ENCODE data around the gene ALDH7A1.
A peak's percentile ranks its signal among the peaks of the same experiment; 100 is the strongest.
"Not testable (repeated sequence)": the region's sequence is repeated elsewhere in the genome, so short reads cannot be mapped to it uniquely, and the experiment has no call there.

Gene ALDH7A1

DNA sequence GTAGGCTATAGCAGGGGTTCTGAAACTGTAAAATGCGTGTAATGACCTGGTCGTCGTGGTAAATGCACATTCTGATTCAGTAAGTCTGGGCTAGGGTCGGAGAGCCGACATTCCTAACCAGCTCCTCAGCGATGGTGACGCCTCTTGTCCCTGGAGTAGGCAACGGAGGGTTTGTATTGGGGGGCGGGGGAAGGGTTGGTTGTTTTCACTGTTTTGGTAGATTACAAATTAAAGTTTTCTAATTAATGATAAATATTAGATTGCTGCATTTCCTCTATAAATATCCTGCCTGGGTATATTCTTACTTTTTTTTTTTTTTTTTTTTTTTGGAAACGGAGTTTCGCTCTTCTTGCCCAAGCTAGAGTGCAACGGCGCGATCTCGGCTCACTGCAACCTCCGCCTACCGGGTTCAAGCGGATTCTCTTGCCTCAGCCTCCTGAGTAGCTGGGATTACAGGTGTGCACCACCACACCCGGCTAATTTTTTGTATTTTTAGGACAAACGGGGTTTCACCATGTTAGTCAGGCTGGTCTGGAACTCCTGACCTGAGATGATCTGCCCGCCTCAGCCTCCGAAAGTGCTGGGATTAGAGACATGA, 566 bp upstream of the ALDH7A1 start:
- DNase-seq (ENCODE audit: low read depth) = no peak

DNA sequence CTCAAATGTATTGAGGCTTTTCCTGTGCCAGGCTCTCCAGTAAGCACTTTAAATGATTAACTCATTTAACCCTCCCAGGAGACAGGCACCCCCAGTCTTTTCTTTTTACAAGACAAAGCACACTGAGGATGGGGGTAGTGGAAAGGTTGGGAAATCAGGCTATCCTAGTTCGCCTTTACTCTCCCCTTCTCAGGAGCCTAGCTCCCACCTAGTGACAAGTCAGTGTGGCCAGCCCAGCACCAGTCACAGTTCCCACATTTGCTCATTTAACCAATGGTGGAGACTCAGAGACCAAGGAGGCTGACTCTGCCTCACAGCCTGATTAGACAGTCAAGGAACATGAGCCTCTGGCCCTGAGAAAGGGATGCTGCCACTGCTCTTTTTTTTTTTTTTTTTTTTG, 3.5 kb downstream of the ALDH7A1 start:
- DNase-seq (ENCODE audit: low read depth) = no peak

DNA sequence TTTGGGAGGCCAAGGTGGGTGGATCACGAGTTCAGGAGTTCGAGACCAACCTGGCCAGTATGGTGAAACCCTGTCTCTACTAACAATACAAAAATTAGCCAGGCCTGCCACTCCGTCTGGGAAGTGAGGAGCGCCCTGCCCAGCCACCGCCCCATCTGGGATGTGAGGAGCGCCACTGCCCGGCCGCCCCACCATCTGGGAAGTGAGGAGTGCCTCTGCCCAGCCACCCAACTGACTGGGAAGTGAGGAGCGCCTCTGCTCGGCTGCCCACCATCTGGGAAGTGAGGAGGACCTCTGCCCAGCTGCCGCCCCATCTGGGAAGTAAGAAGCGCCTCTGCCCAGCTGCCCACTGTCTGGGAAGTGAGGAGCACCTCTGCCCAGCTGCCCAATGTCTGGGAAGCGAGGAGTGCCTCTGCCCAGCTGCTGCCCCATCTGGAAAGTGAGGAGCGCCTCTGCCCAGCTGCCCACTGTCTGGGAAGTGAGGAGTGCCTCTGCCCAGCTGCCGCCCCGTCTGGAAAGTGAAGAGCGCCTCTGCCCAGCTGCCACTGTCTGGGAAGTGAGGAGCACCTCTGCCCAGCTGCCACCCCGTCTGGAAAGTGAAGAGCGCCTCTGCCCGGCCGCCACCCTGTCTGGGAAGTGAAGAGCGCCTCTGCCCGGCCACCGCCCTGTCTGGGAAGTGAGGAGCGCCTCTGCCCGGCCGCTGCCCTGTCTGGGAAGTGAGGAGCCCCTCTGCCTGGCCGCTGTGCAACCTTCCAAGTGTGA, 5.3 kb downstream of the ALDH7A1 start:
- no peak for DNase-seq (ENCODE audit: low read depth)

- DNase-seq (ENCODE audit: low read depth) = no peak
Measured at GRCh38 chr5:126587551-126588390, 7.2 kb downstream of the ALDH7A1 start.

DNA sequence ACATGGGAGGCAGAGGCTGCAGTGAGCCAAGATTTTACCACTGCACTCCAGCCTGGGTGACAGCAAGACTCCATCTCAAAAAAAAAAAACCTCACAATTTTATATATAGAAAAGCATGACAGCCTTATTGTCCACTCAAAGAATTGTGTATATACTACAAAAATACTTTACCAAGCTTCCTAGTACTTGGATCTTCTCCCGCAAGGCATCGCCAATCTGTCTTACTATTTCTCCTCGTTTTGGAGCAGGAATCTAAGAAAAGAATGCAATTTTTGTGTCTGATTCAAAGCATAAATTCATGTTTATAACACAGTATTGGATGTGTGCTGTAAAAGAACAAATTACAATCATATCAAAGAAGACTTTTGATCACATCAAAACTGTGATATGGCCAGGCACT, 11.3 kb downstream of the ALDH7A1 start:
- DNase-seq (ENCODE audit: low read depth) = no peak

DNA sequence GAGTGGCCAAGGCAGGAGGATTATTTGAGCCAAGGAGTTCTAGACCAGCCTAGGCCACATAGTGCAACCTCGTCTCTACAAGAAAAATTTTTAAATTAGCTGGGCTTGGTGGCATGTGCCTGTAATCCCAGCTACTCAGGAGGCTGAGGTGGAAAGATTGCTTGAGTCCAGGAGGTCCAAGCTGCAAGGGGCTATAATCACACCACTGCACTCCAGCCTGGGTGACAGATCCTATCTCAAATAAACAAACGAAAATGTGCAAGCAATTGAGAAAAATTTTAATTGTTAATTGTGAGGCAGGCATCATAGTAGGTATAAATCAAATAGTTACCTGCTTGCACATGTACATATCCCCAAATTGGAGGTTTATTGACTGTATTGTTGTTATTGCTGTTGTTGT, 15.3 kb downstream of the ALDH7A1 start:
- DNase-seq (ENCODE audit: low read depth) = no peak

- no peak for DNase-seq (ENCODE audit: low read depth)
Measured at GRCh38 chr5:126577415-126577814, 17.6 kb downstream of the ALDH7A1 start.

DNA sequence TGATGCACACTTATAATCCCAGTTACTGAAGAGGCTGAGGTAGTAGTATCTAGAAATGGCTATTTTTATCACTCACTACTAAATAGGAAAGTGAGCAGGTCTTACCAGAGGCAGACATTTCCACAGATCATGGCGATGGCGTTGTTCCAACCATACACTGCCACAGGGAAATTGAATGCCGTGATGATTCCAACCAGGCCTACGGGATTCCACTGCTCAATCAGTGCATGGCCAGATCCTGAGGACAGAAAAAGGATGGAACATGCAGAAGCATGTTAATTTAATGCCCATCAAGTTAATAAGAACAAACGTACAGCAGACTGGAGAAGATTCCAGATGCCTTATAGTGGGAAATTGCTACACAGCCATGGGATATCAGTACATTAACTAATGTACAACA, 18.0 kb downstream of the ALDH7A1 start:
- DNase-seq (ENCODE audit: low read depth) = no peak

DNA sequence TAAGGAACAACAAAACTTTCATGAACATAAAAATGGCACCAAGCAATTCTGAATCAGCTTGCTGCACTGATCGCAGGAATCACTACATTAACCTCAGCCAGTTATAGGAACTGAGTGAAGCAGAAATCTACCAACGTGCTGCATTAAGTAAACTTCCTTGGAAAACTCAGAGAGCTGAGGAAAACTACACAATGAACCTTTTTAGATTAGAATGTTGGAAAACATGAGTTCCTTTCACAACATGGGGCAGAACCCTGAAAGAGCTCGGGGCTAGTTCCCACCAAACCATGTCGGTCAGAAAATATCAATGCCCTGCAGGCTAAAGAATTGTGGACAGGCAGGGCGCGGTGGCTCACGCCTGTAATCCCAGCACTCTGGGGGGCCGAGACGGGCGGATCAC, 19.4 kb downstream of the ALDH7A1 start:
- DNase-seq (ENCODE audit: low read depth) = no peak

DNA sequence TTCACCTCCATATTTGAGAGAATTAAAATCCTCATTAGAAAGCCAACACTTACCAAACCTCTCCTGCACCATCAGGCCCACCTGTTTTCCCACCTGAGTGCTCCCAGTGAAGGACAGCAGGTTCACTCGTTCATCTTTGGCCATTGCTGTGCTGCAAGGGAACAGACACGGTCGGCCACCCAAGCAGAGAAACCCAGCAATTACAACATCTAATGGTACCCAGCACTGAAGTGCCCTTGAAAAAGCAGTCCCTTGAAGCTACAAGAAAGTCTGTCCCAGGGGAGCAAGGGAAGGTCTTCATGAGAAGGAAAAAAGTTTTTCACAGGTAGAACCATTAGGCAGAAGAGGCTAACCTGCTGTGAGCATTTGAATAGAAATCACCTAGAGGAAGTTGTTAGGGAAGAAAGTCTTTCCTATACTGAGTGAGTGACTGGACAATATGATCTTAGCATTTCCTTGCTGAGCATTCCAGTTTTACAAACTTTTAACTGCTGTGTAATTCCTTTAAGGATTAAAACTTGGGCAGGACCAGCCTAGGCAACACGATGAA, 26.7 kb downstream of the ALDH7A1 start:
- no peak for DNase-seq (ENCODE audit: low read depth)

GRCh38 chr5:126562823-126563222, 32.2 kb downstream of the ALDH7A1 start:
- no peak for DNase-seq (ENCODE audit: low read depth)

DNA sequence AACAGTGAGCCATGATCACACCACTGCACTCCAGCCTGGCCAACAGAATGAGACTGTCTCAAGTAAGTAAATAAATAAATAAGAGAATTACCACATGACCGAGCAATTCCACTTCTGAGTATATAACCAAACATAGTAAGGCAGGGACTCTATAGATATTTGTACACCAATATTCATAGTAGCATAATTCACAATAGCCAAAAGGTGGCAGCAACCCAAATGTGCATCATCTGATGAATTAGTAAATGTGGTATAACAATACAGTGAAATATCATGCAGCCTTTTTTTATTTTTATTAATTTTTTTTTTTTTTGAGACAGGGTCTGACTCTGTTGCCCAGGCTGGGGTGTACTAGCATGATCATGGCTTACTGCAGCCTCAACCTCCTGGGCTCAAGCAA, 33.1 kb downstream of the ALDH7A1 start:
- DNase-seq (ENCODE audit: low read depth) = peak; percentile 20

- DNase-seq (ENCODE audit: low read depth) = not testable (repeated sequence)
Measured at GRCh38 chr5:126555101-126555500, 39.9 kb downstream of the ALDH7A1 start.

GRCh38 chr5:126552614-126553013, 42.4 kb downstream of the ALDH7A1 start:
- DNase-seq (ENCODE audit: low read depth) = no peak

GRCh38 chr5:126544087-126544740, 50.8 kb downstream of the ALDH7A1 start:
- DNase-seq (ENCODE audit: low read depth) = peak; percentile 53

GRCh38 chr5:126543660-126544059, 51.4 kb downstream of the ALDH7A1 start:
- no peak for DNase-seq (ENCODE audit: low read depth)

GRCh38 chr5:126543009-126543408, 52.0 kb downstream of the ALDH7A1 start:
- no peak for DNase-seq (ENCODE audit: low read depth)

- no peak for DNase-seq (ENCODE audit: low read depth)
Measured at GRCh38 chr5:126542441-126542840, 52.6 kb downstream of the ALDH7A1 start.

DNA sequence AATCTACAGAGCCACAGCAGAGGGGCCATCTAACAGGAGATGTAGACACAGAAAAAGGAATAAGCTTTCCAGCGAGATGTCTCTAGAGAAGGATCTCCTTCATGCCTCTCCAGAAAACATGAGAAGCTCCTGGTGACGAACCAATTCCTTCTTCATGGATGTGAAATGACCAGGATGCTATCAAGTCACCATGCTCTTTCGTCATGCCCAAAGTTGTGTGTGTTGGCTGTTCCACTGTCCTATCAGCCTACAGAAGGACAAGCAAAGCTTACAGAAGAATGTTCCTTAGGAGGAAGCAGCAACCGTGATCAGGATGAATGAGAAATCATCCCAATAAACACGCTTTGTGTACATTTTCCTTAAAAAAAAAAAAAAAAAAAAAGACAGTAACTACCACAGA, 54.4 kb downstream of the ALDH7A1 start:
- no peak for DNase-seq (ENCODE audit: low read depth)

DNA sequence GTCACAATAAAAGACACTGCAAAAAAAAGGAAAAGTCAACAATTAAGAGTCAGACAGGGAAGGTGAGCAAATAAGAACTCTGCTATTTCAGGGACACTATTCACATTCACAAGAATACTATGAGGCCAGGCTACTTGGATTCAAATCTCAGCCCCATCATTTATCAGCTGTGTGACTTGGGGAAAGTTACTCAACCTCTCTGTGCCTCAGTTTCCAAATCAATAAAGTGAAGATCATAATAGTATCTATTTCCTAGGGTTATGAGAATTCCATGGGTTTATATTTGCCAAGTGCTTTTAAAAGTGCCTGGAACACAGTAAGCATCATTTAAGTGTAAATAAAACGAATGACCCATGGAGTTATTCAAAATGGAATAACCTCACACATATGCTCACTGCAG, 56.4 kb downstream of the ALDH7A1 start:
- DNase-seq (ENCODE audit: low read depth) = no peak

DNA sequence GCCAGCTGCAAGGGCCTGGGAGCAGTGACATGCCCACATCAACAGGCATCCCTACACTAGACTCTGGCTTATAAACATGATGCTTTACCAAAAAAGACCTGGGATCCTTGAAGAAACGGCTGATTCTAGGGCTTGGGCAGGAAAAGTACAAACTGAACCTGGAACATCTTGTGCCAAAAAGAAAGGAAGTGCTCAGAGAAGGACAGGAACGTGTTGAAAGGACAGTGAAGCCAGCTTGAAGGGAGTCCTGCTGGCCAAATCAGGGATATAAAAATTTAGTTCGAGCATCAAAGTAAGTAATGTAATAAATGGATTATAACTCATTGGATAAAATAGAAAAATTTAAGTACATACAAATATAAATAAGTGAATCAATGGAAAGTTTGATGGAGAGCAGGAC, 58.1 kb downstream of the ALDH7A1 start:
- peak; percentile 30 for DNase-seq (ENCODE audit: low read depth)

DNA sequence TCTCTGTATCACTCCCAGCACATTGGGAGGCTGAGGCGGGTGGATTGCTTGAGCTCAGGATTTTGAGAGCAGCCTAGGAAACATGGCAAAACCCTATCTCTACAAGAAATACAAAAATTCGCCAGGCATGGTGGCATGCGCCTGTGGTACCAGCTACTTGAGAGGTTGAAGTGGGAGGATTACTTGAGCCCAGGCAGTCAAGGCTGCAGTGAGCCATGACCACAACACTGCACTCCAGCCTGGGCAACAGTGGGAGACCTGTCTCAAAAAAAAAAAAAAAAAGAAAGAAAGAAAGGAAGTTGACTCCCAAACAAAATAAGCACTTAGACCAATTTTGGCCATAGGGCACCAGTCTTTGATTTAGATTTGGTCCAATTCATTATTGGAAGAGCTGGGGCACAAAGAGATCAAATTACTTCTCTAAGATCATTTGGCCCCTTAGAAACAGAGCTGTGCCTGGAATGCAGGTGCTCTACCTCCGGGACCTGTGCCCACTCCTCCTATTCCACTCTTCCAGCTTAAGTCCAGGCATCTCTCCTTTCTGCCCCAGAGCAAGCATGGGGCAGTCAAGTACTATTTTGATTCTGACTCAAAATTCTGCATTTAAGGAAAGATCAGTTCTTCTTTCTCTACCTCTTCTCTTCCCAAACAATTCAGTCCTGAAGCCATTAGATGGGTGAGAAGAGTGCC, 59.0 kb downstream of the ALDH7A1 start:
- DNase-seq (ENCODE audit: low read depth) = no peak
